ENCODE measurements around the gene ZNF438. TPM values are rescaled to one million over a fixed set of nuclear protein-coding genes. Genes with fewer than 3 reads are reported as not detected.

The ZNF438 gene
- total and polyA plus RNA-seq, 4 experiments from 2014 or later: 2.0 to 4.5 (median 3.9) TPM

DNA sequence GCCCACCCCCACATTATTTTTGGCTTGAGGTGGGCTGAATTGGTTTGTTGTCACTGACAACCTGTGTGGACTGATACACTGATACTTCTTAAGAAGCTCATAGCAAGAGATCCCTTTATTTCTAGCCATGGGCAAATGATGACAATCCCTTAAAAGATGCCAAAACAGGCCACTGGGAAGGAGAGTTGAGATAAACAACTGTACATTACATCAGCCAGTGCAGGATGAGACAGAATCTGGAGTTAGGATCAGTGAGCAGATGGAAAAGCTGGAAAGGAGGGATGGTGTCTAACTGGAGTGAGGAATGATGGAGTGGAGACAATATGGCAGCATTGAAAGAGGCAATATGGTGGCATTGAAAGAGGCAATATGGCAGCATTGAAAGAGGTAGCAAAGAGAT, 206.2 kb downstream of the ZNF438 start:
- H3K4me1 Mint-ChIP-seq: no peaks in the 10 kb centered on the region
- no peak overlapping the region for H3K27ac Mint-ChIP-seq
- no peaks in the 10 kb centered on the region for H3K36me3 ChIP-seq (ENCODE audit: insufficient read depth, low read length)
- no peak for DNase-seq
- H3K27me3 Mint-ChIP-seq: peaks cover 5 to 9% of the 10 kb centered on the region in 2 donors
- ChIA-PET CTCF (ENCODE audit: partially characterized antibody) (interaction anchor here (1.3 kb wide), 1 partner anchor 41 kb away, joined by 4 read pairs; no protein-coding TSS in a partner anchor), POLR2A (ENCODE audit: partially characterized antibody) (no interaction called here)
- no peak overlapping the region for H3K4me3 Mint-ChIP-seq
- peaks cover 0 to 3% (median 0%) of the 10 kb centered on the region in 8 donors for H3K9me3 Mint-ChIP-seq
- intact Hi-C loops (cut with micrococcal nuclease): no loop called here
- H3K4me3 ChIP-seq (ENCODE audit: low read length in 2 of 2): no peak overlapping the region
- no peaks in the 10 kb centered on the region for H3K27me3 ChIP-seq (ENCODE audit: insufficient read depth, low read length)
- no peaks in the 10 kb centered on the region for H3K9me3 ChIP-seq (ENCODE audit: control insufficient read depth in 1 of 2, low read length in 2 of 2)
- no peaks in the 10 kb centered on the region for H3K4me1 ChIP-seq (ENCODE audit: insufficient read depth, low read length)
- no peak overlapping the region for H3K27ac ChIP-seq (ENCODE audit: low read depth, low read length)
- no peaks in the 10 kb centered on the region for H3K36me3 Mint-ChIP-seq

GRCh38 chr10:30825022-30825421, 206.6 kb downstream of the ZNF438 start:
- no peak overlapping the region for H3K4me3 ChIP-seq (ENCODE audit: low read length in 2 of 2)
- H3K36me3 Mint-ChIP-seq: no peaks in the 10 kb centered on the region
- DNase-seq: no peak
- H3K27ac Mint-ChIP-seq: no peak overlapping the region
- no peak overlapping the region for H3K4me3 Mint-ChIP-seq
- H3K27ac ChIP-seq (ENCODE audit: low read depth, low read length): no peak overlapping the region
- H3K36me3 ChIP-seq (ENCODE audit: insufficient read depth, low read length): no peaks in the 10 kb centered on the region
- H3K27me3 ChIP-seq (ENCODE audit: insufficient read depth, low read length): no peaks in the 10 kb centered on the region
- no peaks in the 10 kb centered on the region for H3K4me1 Mint-ChIP-seq
- intact Hi-C loops (cut with micrococcal nuclease): no loop called here
- H3K9me3 ChIP-seq (ENCODE audit: control insufficient read depth in 1 of 2, low read length in 2 of 2): no peaks in the 10 kb centered on the region
- H3K4me1 ChIP-seq (ENCODE audit: insufficient read depth, low read length): no peaks in the 10 kb centered on the region
- CTCF ChIA-PET (ENCODE audit: partially characterized antibody): interaction anchor here (1.3 kb wide), 1 partner anchor 40 kb away, joined by 4 read pairs; no protein-coding TSS in a partner anchor
- POLR2A ChIA-PET (ENCODE audit: partially characterized antibody): no interaction called here
- peaks cover 0 to 3% (median 0%) of the 10 kb centered on the region in 8 donors for H3K9me3 Mint-ChIP-seq
- peaks cover 5 to 9% of the 10 kb centered on the region in 2 donors for H3K27me3 Mint-ChIP-seq

DNA sequence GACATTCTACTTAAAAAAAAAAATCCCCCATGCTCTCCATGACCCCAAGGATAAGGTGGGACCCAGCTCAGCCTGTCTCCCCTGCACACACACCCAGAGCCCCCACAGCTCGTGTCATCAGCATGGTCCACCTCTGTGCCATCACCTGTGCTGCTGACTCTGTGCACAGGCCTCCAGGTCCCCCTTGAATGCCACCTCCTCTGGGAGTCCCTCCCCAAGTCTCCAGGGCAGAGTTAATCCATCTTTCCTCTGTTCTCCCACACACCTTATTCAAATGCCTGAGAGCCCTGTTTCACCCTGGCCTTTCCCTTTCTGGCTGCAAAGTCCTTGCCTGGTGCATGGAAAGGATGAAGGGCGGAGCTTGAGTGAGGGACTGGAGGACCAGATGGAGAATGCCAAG, 208.0 kb downstream of the ZNF438 start:
- intact Hi-C loops (cut with micrococcal nuclease): loop anchor here (2.0 kb wide), 1 partner anchor 39 kb away; no protein-coding TSS in a partner anchor
- Histone ChIP-seq H3K27me3 (ENCODE audit: insufficient read depth, low read length) (no peaks in the 10 kb centered on the region), H3K4me3 (ENCODE audit: low read length in 2 of 2) (no peak overlapping the region), H3K36me3 (ENCODE audit: insufficient read depth, low read length) (no peaks in the 10 kb centered on the region), H3K27ac (ENCODE audit: low read depth, low read length) (no peak overlapping the region), H3K9me3 (ENCODE audit: control insufficient read depth in 1 of 2, low read length in 2 of 2) (no peaks in the 10 kb centered on the region), H3K4me1 (ENCODE audit: insufficient read depth, low read length) (no peaks in the 10 kb centered on the region)
- no peaks in the 10 kb centered on the region for H3K4me1 Mint-ChIP-seq
- H3K9me3 Mint-ChIP-seq: peaks cover 0 to 3% (median 0%) of the 10 kb centered on the region in 8 donors
- no peak overlapping the region for H3K4me3 Mint-ChIP-seq
- no peak for DNase-seq
- no peaks in the 10 kb centered on the region for H3K36me3 Mint-ChIP-seq
- peaks cover 5 to 9% of the 10 kb centered on the region in 2 donors for H3K27me3 Mint-ChIP-seq
- POLR2A ChIA-PET (ENCODE audit: partially characterized antibody): no interaction called here
- no peak overlapping the region for H3K27ac Mint-ChIP-seq
- CTCF ChIA-PET (ENCODE audit: partially characterized antibody): no interaction called here

DNA sequence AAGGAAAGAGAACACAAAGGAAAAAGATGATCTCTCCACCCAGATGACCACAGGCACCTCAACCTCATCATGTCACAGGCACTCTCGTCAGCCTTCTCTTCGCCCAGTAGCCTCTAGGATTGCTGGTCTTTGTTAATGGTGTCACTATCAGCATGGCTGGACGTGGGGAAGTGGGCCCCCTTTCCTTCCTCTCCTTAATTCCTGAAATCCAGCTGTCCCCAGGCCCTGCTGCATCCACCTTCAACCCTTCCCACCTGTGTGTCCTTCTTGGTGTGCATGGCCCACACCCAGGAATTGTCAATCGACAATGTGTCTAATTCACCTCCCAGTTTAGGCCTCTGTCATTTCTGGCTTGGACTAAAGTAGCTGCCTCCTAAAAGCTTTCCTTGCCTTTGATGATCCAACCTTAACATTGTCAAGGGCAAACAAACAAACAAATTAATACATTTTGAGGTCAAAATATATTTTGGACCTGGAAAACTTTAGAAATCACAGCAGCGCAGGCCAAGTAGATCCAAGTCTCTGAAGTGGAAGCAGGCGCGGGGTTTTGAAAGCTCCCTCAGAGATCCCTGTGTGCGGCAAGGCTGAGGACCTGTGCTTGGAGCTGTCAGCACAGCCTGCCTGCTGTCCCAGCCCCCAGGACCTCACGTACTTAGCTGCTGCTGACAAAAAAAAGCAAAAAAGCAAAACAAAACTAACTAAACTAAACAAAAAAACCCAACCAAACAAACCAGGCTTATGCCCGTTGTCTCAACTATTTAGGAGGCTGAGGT, 208.8 kb downstream of the ZNF438 start:
- Histone ChIP-seq H3K27me3 (ENCODE audit: insufficient read depth, low read length) (no peaks in the 10 kb centered on the region), H3K9me3 (ENCODE audit: control insufficient read depth in 1 of 2, low read length in 2 of 2) (no peaks in the 10 kb centered on the region), H3K27ac (ENCODE audit: low read depth, low read length) (no peak overlapping the region), H3K4me1 (ENCODE audit: insufficient read depth, low read length) (no peaks in the 10 kb centered on the region), H3K36me3 (ENCODE audit: insufficient read depth, low read length) (no peaks in the 10 kb centered on the region), H3K4me3 (ENCODE audit: low read length in 2 of 2) (no peak overlapping the region)
- intact Hi-C loops (cut with micrococcal nuclease): loop anchor here (2.0 kb wide), 1 partner anchor 38 kb away; no protein-coding TSS in a partner anchor
- ChIA-PET POLR2A (ENCODE audit: partially characterized antibody) (interaction anchor here (1.4 kb wide), 1 partner anchor 38 kb away, joined by 4 read pairs; no protein-coding TSS in a partner anchor), CTCF (ENCODE audit: partially characterized antibody) (interaction anchor here (0.8 to 1.7 kb wide), 3 partner anchors 12 to 57 kb away, joined by 3 to 16 read pairs (median 6); no protein-coding TSS in a partner anchor)
- no peak for DNase-seq
- no peak overlapping the region for H3K4me3 Mint-ChIP-seq
- peaks cover 5 to 9% of the 10 kb centered on the region in 2 donors for H3K27me3 Mint-ChIP-seq
- H3K27ac Mint-ChIP-seq: peak overlapping the region in 4 of 7 donors; percentile 23 to 85 (median 24)
- H3K9me3 Mint-ChIP-seq: peaks cover 0 to 3% (median 0%) of the 10 kb centered on the region in 8 donors
- no peaks in the 10 kb centered on the region for H3K4me1 Mint-ChIP-seq
- H3K36me3 Mint-ChIP-seq: no peaks in the 10 kb centered on the region

GRCh38 chr10:30821994-30822692, 209.5 kb downstream of the ZNF438 start:
- H3K27ac Mint-ChIP-seq: peak overlapping the region in 1 of 7 donors; percentile 13
- CTCF ChIA-PET (ENCODE audit: partially characterized antibody): interaction anchor here (1.0 to 1.7 kb wide), 3 partner anchors 10 to 38 kb away, joined by 3 to 16 read pairs (median 6); no protein-coding TSS in a partner anchor
- H3K27me3 Mint-ChIP-seq: peaks cover 3 to 6% of the 10 kb centered on the region in 2 donors
- peaks cover 0 to 3% (median 0%) of the 10 kb centered on the region in 8 donors for H3K9me3 Mint-ChIP-seq
- H3K4me1 ChIP-seq (ENCODE audit: insufficient read depth, low read length): no peaks in the 10 kb centered on the region
- no peaks in the 10 kb centered on the region for H3K36me3 ChIP-seq (ENCODE audit: insufficient read depth, low read length)
- no peak for DNase-seq
- H3K4me1 Mint-ChIP-seq: no peaks in the 10 kb centered on the region
- H3K4me3 ChIP-seq (ENCODE audit: low read length in 2 of 2): no peak overlapping the region
- intact Hi-C loops (cut with micrococcal nuclease): loop anchor here (2.0 kb wide), 1 partner anchor 37 kb away; no protein-coding TSS in a partner anchor
- H3K9me3 ChIP-seq (ENCODE audit: control insufficient read depth in 1 of 2, low read length in 2 of 2): no peaks in the 10 kb centered on the region
- H3K27ac ChIP-seq (ENCODE audit: low read depth, low read length): no peak overlapping the region
- H3K4me3 Mint-ChIP-seq: no peak overlapping the region
- no peaks in the 10 kb centered on the region for H3K36me3 Mint-ChIP-seq
- POLR2A ChIA-PET (ENCODE audit: partially characterized antibody): interaction anchor here (1.4 kb wide), 1 partner anchor 37 kb away, joined by 4 read pairs; no protein-coding TSS in a partner anchor
- H3K27me3 ChIP-seq (ENCODE audit: insufficient read depth, low read length): no peaks in the 10 kb centered on the region

- no peaks in the 10 kb centered on the region for H3K9me3 ChIP-seq (ENCODE audit: control insufficient read depth in 1 of 2, low read length in 2 of 2)
- intact Hi-C loops (cut with micrococcal nuclease): no loop called here
- Mint-ChIP-seq H3K9me3 (peaks cover 0 to 3% (median 0%) of the 10 kb centered on the region in 8 donors), H3K4me1 (no peaks in the 10 kb centered on the region), H3K27ac (no peak overlapping the region), H3K4me3 (no peak overlapping the region), H3K27me3 (peaks cover 3 to 5% of the 10 kb centered on the region in 2 donors), H3K36me3 (no peaks in the 10 kb centered on the region)
- no peaks in the 10 kb centered on the region for H3K27me3 ChIP-seq (ENCODE audit: insufficient read depth, low read length)
- no peak overlapping the region for H3K27ac ChIP-seq (ENCODE audit: low read depth, low read length)
- no peak overlapping the region for H3K4me3 ChIP-seq (ENCODE audit: low read length in 2 of 2)
- CTCF ChIA-PET (ENCODE audit: partially characterized antibody): interaction anchor here (1.0 to 1.7 kb wide), 3 partner anchors 9 to 38 kb away, joined by 3 to 16 read pairs (median 6); no protein-coding TSS in a partner anchor
- H3K4me1 ChIP-seq (ENCODE audit: insufficient read depth, low read length): no peaks in the 10 kb centered on the region
- no peaks in the 10 kb centered on the region for H3K36me3 ChIP-seq (ENCODE audit: insufficient read depth, low read length)
- POLR2A ChIA-PET (ENCODE audit: partially characterized antibody): interaction anchor here (1.4 kb wide), 1 partner anchor 37 kb away, joined by 4 read pairs; no protein-coding TSS in a partner anchor
- no peak for DNase-seq
Measured at GRCh38 chr10:30821261-30821993, 210.2 kb downstream of the ZNF438 start.
